Lower leg skin (tissue), 3 donors: ENCODE results near the gene ICE1.

ENCODE experiments used
- CTCF ChIP-seq, 3 donors: fragments of 450-650 bp; IDR thresholded peaks; one replicate each; pipeline ENCODE4 v1.5.1; 2016; ENCODE audit warnings: antibody characterized with exemption in 3 of 3, mild to moderate bottlenecking in 3 of 3, moderate library complexity in 2 of 3
- POLR2A ChIP-seq, 2 donors: fragments of 450-650 bp; IDR thresholded peaks; one replicate each; pipeline ENCODE4 v1.6.1; 2016 to 2017; ENCODE audit warnings: antibody characterized with exemption in 2 of 2, mild to moderate bottlenecking in 1 of 2, moderate library complexity in 1 of 2

GRCh38 chr5:5521029-5521428 lies 98.6 kb downstream of the ICE1 start:
- TF ChIP-seq CTCF (IDR thresholded peaks at IDR 0.05): no peak
- TF ChIP-seq POLR2A (IDR thresholded peaks at IDR 0.05): no peak
